Activated CD4-positive, alpha-beta T cell treated with anti-CD3 and anti-CD28 coated beads for 36 hours (primary cell): Measurements from ENCODE around the gene TMEM41B. TPM values are rescaled to one million over a fixed set of nuclear protein-coding genes. Genes with fewer than 3 reads are reported as not detected.
"Not testable (repeated sequence)": the region's sequence is repeated elsewhere in the genome, so short reads cannot be mapped to it uniquely, and the experiment has no call there.

ENCODE experiments used
- ATAC-seq: fragments of 200-7000 bp; cut with Tn5 transposase; one replicate; pipeline ENCODE4 v1.10.0; 2021; ENCODE audit warnings: mild to moderate bottlenecking, moderate library complexity
- CTCF ChIA-PET: fragments of 350-600 bp; sonication (Branson Sonifier 250); formaldehyde crosslinking; loops from one replicate; lab custom pipeline; 2021; ENCODE audit warnings: antibody characterized with exemption; lab: Charles Lee
- POLR2A ChIA-PET: fragments of 350-600 bp; sonication (Branson Sonifier 250); formaldehyde crosslinking; loops from one replicate; lab custom pipeline; 2021; ENCODE audit warnings: antibody characterized with exemption, inconsistent platforms; lab: Charles Lee
- DNase-seq: peaks from one replicate; pipeline ENCODE4 v3.0.0-alpha.2; 2020
- H3K27ac Mint-ChIP-seq: one replicate; pipeline ENCODE4 v1.8.0; 2021; ENCODE audit warnings: mixed read lengths
- H3K27me3 Mint-ChIP-seq: one replicate; pipeline ENCODE4 v1.8.0; 2021; ENCODE audit warnings: mixed read lengths
- H3K36me3 Mint-ChIP-seq: one replicate; pipeline ENCODE4 v1.8.0; 2021; ENCODE audit warnings: low read depth, mixed read lengths
- H3K4me1 Mint-ChIP-seq: one replicate; pipeline ENCODE4 v1.8.0; 2021; ENCODE audit warnings: mixed read lengths
- H3K4me3 Mint-ChIP-seq: one replicate; pipeline ENCODE4 v1.8.0; 2021; ENCODE audit warnings: mild to moderate bottlenecking, moderate library complexity, mixed read lengths
- H3K9me3 Mint-ChIP-seq: one replicate; pipeline ENCODE4 v1.8.0; 2021; ENCODE audit warnings: low read depth, mixed read lengths
- intact Hi-C, 2 experiments: fragments of 100-400 bp; cut with DNase I in 1 of 2; cut with micrococcal nuclease in 1 of 2; formaldehyde crosslinking; loops; one replicate each; pipeline versions ENCODE4 v1.14.2 to v1.15.1; 2022 to 2024; cut with DNase I, micrococcal nuclease
- total RNA-seq, 2 experiments: library from RNA; stranded (reverse); gene quantifications; one replicate each; pipeline ENCODE4 v1.2.3, GENCODE V29; 2021

Gene TMEM41B
- total RNA-seq, 2 experiments from 2014 or later, result 20.2 to 29.3 TPM

DNA sequence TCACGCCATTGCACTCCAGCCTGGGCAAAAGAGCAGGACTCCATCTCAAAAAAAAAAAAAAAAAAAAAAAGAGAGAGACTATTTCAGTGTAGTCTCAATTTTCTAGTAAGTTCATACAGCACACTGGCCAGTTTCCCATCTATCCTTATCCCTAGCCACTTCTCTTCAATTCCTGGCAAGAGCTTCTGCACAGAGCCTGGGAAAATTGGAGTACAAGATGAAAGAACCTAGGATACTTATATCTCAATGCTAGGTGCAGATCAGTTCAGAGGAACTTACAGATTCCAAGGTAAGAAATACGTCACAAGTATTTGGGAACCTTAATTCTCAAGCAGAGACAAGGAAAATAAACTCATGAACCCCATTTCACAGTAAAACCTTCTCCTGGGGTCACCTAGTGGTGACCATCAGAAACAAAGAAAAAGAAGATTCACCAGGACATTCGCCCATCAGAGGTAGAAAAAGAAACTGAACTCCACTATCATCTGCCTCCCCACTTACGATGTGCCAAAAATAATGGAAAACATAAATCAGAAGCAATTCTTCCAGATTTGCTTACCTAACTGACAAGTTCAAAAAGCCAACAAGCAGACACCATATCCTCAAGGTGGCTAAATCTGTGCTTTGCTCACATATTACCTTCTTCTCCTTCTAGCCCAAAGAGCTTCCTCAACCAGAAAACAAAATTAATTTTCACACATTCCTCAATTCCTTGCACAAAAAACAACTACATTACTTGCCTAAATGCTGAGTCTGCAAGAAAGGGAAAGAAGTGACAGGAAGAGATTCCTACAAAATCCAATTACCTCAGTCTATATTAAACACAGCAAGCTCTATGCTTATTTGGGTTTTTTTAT, 54.2 kb downstream of the TMEM41B start:
- ATAC-seq (no peak), DNase-seq (no peak)
- Mint-ChIP-seq H3K27me3 (no peaks in the 10 kb centered on the region), H3K36me3 (peaks cover 9% of the 10 kb centered on the region), H3K4me3 (no peak overlapping the region), H3K4me1 (peaks cover 45% of the 10 kb centered on the region), H3K27ac (no peak overlapping the region), H3K9me3 (no peaks in the 10 kb centered on the region)
- POLR2A ChIA-PET, result interaction anchor here (0.5 to 1.4 kb wide), 3 partner anchors 12 to 49 kb away, joined by 3 to 5 read pairs (median 5); no protein-coding TSS in a partner anchor
- CTCF ChIA-PET, result interaction anchor here (0.6 to 1.7 kb wide), 5 partner anchors 9 to 56 kb away, joined by 3 to 4 read pairs (median 3); no protein-coding TSS in a partner anchor
- intact Hi-C loops, result loop anchor here in 1 of 2 experiments (5.0 to 10.0 kb wide), 2 partner anchors 93 to 1045 kb away; partner anchors contain the start of gene ADM

DNA sequence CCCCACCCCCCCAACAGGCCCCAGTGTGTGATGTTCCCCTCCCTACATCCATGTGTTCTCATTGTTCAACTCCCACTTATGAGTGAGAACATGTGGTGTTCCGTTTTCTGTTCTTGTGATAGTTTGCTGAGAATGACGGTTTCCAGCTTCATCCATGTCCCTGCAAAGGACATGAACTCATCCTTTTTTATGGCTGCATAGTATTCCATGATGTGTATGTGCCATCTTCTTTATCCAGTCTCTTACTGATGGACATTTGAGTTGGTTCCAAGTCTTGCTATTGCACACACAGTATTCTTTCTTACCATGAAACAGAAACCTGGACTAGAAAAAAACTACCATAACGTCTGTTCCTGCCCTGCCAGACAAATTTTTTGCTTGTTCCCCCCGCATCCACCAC, 56.1 kb downstream of the TMEM41B start:
- DNase-seq, POLR2A ChIA-PET, H3K4me3 Mint-ChIP-seq, H3K27ac Mint-ChIP-seq, H3K27me3 Mint-ChIP-seq, H3K9me3 Mint-ChIP-seq, ATAC-seq, intact Hi-C loops: not testable (repeated sequence)
- Mint-ChIP-seq H3K36me3 (peaks cover 13% of the 10 kb centered on the region), H3K4me1 (peaks cover 43% of the 10 kb centered on the region)
- CTCF ChIA-PET, result interaction anchor here (0.6 kb wide), 1 partner anchor 16 kb away, joined by 4 read pairs; no protein-coding TSS in a partner anchor

DNA sequence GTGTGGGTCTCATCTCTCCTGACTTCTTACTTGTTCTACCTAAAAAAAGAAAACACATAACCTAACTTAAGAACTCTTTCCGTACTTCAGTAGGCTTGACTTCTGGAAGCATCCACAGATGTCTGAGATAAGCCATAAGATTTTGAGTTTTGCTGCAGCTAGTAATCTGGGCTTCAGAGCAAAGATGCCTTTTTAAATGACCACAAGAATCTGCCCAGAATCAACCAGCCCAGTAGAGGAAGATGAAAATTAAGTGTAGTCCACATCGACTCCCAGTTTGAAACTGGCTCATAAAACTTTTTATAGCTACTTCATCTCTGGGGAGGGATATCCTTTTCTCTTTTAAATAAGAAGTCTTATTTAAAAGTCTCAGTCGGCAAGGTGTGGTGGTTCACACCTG, 60.0 kb downstream of the TMEM41B start:
- H3K36me3 Mint-ChIP-seq, result peaks cover 13% of the 10 kb centered on the region
- POLR2A ChIA-PET, result no interaction called here
- peaks cover 50% of the 10 kb centered on the region for H3K4me1 Mint-ChIP-seq
- no peaks in the 10 kb centered on the region for H3K27me3 Mint-ChIP-seq
- CTCF ChIA-PET, result interaction anchor here (1.2 to 1.8 kb wide), 4 partner anchors 9 to 31 kb away, joined by 3 to 6 read pairs (median 4); no protein-coding TSS in a partner anchor
- no peaks in the 10 kb centered on the region for H3K9me3 Mint-ChIP-seq
- intact Hi-C loops, result no loop called here
- DNase-seq (no peak), ATAC-seq (no peak)
- H3K27ac Mint-ChIP-seq, result no peak overlapping the region
- H3K4me3 Mint-ChIP-seq, result no peak overlapping the region

DNA sequence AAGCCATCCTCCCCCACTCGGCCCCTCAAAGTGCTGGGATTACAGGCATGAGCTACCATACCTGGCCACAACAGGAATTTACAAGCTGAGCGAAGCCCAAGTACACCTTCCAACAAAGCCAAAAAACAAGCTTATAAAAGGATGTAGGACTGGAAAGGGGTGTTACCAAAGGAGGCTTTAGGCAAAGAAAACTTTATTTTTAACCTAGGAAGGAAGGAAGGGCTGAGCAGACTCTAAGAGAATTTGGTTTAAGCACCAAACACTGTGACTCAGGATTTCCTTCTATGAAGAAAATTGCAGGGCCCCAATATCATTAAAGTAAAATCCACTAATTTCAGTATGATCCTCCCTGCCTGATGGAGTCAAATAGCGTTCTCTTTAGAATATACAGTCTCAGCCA, 61.3 kb downstream of the TMEM41B start:
- no peaks in the 10 kb centered on the region for H3K27me3 Mint-ChIP-seq
- H3K9me3 Mint-ChIP-seq, result no peaks in the 10 kb centered on the region
- intact Hi-C loops, result no loop called here
- CTCF ChIA-PET, result interaction anchor here (0.9 to 1.8 kb wide), 2 partner anchors 9 to 28 kb away, joined by 3 to 4 read pairs; no protein-coding TSS in a partner anchor
- peaks cover 7% of the 10 kb centered on the region for H3K36me3 Mint-ChIP-seq
- H3K4me1 Mint-ChIP-seq, result peaks cover 57% of the 10 kb centered on the region
- H3K27ac Mint-ChIP-seq, result no peak overlapping the region
- POLR2A ChIA-PET, result no interaction called here
- no peak for DNase-seq
- no peak for ATAC-seq
- no peak overlapping the region for H3K4me3 Mint-ChIP-seq

DNA sequence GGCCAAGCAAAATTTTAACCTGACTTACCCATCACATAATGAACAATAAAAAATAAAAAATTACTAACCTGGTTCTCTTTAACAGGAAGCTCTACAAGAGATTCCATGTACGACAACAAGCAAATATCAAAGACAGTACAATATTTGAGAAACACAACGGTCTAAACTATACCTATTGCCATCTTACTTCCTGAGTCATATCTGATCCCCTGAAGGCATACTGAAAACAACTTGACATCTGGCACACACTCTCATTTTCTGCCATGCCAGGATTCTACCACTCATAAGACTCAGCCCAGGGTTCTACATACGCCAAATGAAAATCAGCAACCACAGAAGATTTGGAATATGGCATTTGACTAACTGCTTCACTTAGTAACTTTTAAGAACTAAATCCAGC, 63.1 kb downstream of the TMEM41B start:
- ChIA-PET CTCF (interaction anchor here (1.0 to 2.0 kb wide), 2 partner anchors 10 to 13 kb away, joined by 3 to 4 read pairs; no protein-coding TSS in a partner anchor), POLR2A (interaction anchor here (0.8 to 2.0 kb wide), 3 partner anchors 11 to 41 kb away, joined by 6 to 8 read pairs (median 7); partner anchors contain the start of gene DENND5A)
- peaks cover 7% of the 10 kb centered on the region for H3K36me3 Mint-ChIP-seq
- H3K9me3 Mint-ChIP-seq, result no peaks in the 10 kb centered on the region
- peak overlapping the region; percentile 18 for H3K27ac Mint-ChIP-seq
- DNase-seq, result no peak
- intact Hi-C loops, result loop anchor here (2.0 kb wide), 2 partner anchors 13 to 41 kb away; partner anchors contain the start of gene DENND5A (in 1 of the 2)
- H3K4me1 Mint-ChIP-seq, result peaks cover 64% of the 10 kb centered on the region
- no peaks in the 10 kb centered on the region for H3K27me3 Mint-ChIP-seq
- ATAC-seq, result peak; percentile 77
- no peak overlapping the region for H3K4me3 Mint-ChIP-seq

DNA sequence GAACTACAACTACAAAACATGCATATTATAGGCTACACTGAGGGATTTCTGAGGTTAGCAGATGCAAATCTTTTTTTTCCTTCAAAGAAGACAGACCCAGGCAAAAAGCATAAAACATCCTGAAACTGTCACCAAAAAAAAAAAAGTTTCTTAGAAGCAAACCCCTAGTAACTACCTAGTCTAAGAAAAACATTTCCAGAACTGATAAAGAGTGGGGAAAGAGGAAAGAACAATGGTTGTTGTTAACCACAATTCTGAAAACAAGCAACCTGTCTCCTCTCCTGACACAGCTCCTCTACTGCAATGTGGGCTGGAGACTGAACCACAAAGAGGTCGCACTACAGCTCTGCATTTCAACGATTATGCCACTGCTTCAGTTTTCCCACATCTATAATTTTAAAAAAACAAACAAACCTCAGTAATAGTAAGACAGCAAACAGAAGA, 64.2 kb downstream of the TMEM41B start:
- no peaks in the 10 kb centered on the region for H3K27me3 Mint-ChIP-seq
- ChIA-PET CTCF (interaction anchor here (0.7 to 2.0 kb wide), 6 partner anchors 9 to 234 kb away, joined by 3 to 4 read pairs (median 4); no protein-coding TSS in a partner anchor), POLR2A (interaction anchor here (0.5 to 2.0 kb wide), 9 partner anchors 8 to 969 kb away, joined by 3 to 8 read pairs (median 6); partner anchors contain the start of genes DENND5A and IPO7)
- DNase-seq, result peak; percentile 50
- ATAC-seq, result peak; percentile 72
- peaks cover 5% of the 10 kb centered on the region for H3K36me3 Mint-ChIP-seq
- H3K27ac Mint-ChIP-seq, result peak overlapping the region; percentile 42
- no peaks in the 10 kb centered on the region for H3K9me3 Mint-ChIP-seq
- H3K4me1 Mint-ChIP-seq, result peaks cover 69% of the 10 kb centered on the region
- intact Hi-C loops, result loop anchor here (1.0 to 2.0 kb wide), 5 partner anchors 14 to 39 kb away; partner anchors contain the start of gene DENND5A (in 1 of the 2)
- H3K4me3 Mint-ChIP-seq, result peak overlapping the region; percentile 18

DNA sequence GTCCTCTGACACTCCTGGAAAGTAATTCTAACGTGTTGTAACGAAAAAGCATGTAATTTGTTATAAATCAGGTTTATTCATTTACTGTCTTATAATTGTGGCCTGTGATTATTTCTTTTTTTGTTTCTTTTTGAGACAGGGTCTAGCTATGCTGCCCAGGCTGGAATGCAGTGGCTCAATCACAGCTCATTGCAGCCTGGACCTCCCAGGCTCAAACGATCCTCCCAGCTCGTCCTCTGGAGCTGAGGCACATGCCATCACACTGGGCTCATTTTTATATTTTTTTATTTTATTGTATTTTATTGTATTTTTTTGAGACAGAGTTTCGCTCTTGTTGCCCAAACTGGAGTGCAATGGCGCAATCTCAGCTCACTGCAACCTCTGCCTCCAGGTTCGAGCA, 65.1 kb downstream of the TMEM41B start:
- no peak for ATAC-seq
- POLR2A ChIA-PET, result interaction anchor here (2.0 kb wide), 1 partner anchor 39 kb away, joined by 6 read pairs; no protein-coding TSS in a partner anchor
- no peak for DNase-seq
- Mint-ChIP-seq H3K4me3 (no peak overlapping the region), H3K36me3 (peaks cover under 1% of the 10 kb centered on the region), H3K4me1 (peaks cover 67% of the 10 kb centered on the region), H3K27me3 (no peaks in the 10 kb centered on the region), H3K27ac (no peak overlapping the region), H3K9me3 (no peaks in the 10 kb centered on the region)
- CTCF ChIA-PET, result interaction anchor here (0.8 to 0.9 kb wide), 2 partner anchors 17 to 516 kb away, joined by 3 read pairs; no protein-coding TSS in a partner anchor
- intact Hi-C loops, result no loop called here

DNA sequence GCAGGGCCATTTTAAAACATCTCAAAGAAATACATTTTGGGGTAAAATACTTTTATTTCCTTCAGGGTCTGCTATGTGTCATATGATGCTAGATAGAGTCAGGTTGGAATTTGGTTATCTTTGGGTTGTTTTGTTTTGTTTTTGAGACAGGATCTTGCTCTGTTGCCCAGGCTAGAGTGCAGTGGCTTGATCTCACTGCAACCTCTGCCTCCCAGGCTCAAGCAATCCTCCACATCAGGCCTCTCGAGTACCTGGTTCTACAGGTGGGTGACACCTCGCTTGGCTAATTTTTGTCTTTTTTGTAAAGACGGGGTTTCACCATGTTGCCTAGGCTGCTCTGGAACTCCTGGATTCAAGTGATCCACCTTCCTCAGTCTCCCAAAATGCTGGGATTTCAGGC, 66.5 kb downstream of the TMEM41B start:
- POLR2A ChIA-PET, result no interaction called here
- ATAC-seq, result no peak
- Mint-ChIP-seq H3K4me1 (peaks cover 64% of the 10 kb centered on the region), H3K27ac (no peak overlapping the region), H3K27me3 (no peaks in the 10 kb centered on the region), H3K9me3 (no peaks in the 10 kb centered on the region), H3K4me3 (no peak overlapping the region), H3K36me3 (peaks cover 2% of the 10 kb centered on the region)
- intact Hi-C loops, result no loop called here
- CTCF ChIA-PET, result interaction anchor here (0.6 to 1.1 kb wide), 2 partner anchors 22 to 580 kb away, joined by 3 read pairs; no protein-coding TSS in a partner anchor
- no peak for DNase-seq

DNA sequence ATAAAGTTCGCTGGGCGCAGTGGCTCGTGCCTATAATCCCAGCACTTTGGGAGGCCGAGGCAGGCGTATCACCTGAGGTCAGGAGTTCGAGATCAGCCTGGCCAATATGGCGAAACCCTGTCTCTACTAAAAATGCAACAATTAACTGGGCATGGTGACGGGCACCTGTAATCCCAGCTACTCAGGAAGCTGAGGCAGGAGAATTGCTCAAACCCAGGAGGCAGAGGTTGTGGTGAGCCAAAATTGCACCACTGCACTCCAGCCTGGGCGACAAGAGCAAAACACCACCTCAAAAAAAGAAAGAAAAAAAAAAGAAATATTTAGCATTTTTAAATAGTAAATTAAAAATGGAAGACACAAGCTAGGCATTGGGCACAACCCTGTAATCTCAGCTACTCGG, 78.2 kb downstream of the TMEM41B start:
- H3K9me3 Mint-ChIP-seq, ATAC-seq, H3K4me3 Mint-ChIP-seq, H3K27ac Mint-ChIP-seq, CTCF ChIA-PET, H3K36me3 Mint-ChIP-seq, POLR2A ChIA-PET, H3K27me3 Mint-ChIP-seq, DNase-seq, intact Hi-C loops: not testable (repeated sequence)
- peaks cover 42% of the 10 kb centered on the region for H3K4me1 Mint-ChIP-seq

DNA sequence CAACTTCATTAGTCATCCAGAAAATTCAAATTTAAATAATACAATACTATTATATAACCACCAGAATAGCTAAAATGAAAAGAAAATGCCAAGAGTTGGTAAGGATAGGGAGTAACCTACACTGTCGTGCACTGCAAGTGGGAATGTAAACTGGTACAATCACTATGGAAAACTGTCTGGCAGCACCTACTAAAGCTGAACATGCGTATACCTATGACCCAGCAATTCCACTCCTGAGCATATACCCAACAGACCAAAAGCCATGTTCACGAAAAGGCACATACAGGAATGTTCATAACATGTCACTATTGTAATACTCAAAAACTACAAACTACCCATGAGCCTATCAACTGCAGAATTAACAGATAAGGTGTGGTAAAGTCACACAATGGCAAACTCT, 81.9 kb downstream of the TMEM41B start:
- CTCF ChIA-PET, result no interaction called here
- H3K27me3 Mint-ChIP-seq, result no peaks in the 10 kb centered on the region
- no peak for DNase-seq
- H3K36me3 Mint-ChIP-seq, result peaks cover under 1% of the 10 kb centered on the region
- no peak for ATAC-seq
- POLR2A ChIA-PET, result no interaction called here
- H3K9me3 Mint-ChIP-seq, result peaks cover 3% of the 10 kb centered on the region
- H3K4me1 Mint-ChIP-seq, result peaks cover 48% of the 10 kb centered on the region
- H3K27ac Mint-ChIP-seq, result no peak overlapping the region
- no peak overlapping the region for H3K4me3 Mint-ChIP-seq
- intact Hi-C loops, result loop anchor here in 1 of 2 experiments (1.0 kb wide), 1 partner anchor 30 kb away; no protein-coding TSS in a partner anchor

DNA sequence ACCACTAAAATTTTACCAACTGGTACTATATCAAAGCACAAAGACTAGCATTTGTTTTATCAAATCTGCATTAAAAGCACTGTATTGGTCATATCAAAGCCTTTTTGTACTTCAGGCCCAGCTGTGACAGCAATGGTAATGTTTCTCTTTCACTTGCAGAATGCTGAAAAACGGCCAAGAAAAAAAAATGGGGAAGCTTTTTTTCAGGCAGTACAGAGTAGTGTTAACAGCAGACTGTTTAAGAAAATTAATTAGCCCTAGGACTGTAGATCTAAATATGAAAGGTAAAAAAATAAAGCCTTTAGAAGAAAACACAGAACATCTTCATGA, 82.6 kb downstream of the TMEM41B start:
- no peak for DNase-seq
- intact Hi-C loops, result loop anchor here in 1 of 2 experiments (1.0 kb wide), 1 partner anchor 30 kb away; no protein-coding TSS in a partner anchor
- ChIA-PET CTCF (interaction anchor here (1.0 kb wide), 1 partner anchor 18 kb away, joined by 3 read pairs; no protein-coding TSS in a partner anchor), POLR2A (no interaction called here)
- Mint-ChIP-seq H3K36me3 (peaks cover 2% of the 10 kb centered on the region), H3K27me3 (no peaks in the 10 kb centered on the region), H3K4me1 (peaks cover 50% of the 10 kb centered on the region), H3K4me3 (peak overlapping the region; percentile 63), H3K9me3 (peaks cover 3% of the 10 kb centered on the region), H3K27ac (peak overlapping the region; percentile 65)
- peak; percentile 63 for ATAC-seq
